Ishikawa (cell line): ENCODE results near the gene PRKAB1.
A peak's percentile ranks its signal among the peaks of the same experiment; 100 is the strongest.

Experiments
- CEBPB ChIP-seq: IDR thresholded peaks from 2 replicates; pipeline ENCODE4 v1.6.1; 2012
- CREB1 ChIP-seq: IDR thresholded peaks from 2 replicates; pipeline ENCODE4 v1.6.1; 2012; ENCODE audit warnings: low read depth
- EGR1 ChIP-seq: IDR thresholded peaks from 2 replicates; pipeline ENCODE4 v1.6.1; 2012
- EP300 ChIP-seq: IDR thresholded peaks from 2 replicates; pipeline ENCODE4 v1.6.1; 2012; ENCODE audit warnings: borderline replicate concordance
- FOXM1 ChIP-seq: IDR thresholded peaks from 2 replicates; pipeline ENCODE4 v1.6.1; 2012; ENCODE audit warnings: low read depth, borderline replicate concordance
- NFIC ChIP-seq: IDR thresholded peaks from 2 replicates; pipeline ENCODE4 v1.6.1; 2012
- RAD21 ChIP-seq: IDR thresholded peaks from 2 replicates; pipeline ENCODE4 v1.6.1; 2012; ENCODE audit warnings: low read depth
- TAF1 ChIP-seq: IDR thresholded peaks from 2 replicates; pipeline ENCODE4 v1.6.1; 2012; ENCODE audit warnings: low read depth, mild to moderate bottlenecking
- TCF12 ChIP-seq: IDR thresholded peaks from 2 replicates; pipeline ENCODE4 v1.6.1; 2012; ENCODE audit warnings: low read depth
- TEAD4 ChIP-seq: IDR thresholded peaks from 2 replicates; pipeline ENCODE4 v1.6.1; 2012
- YY1 ChIP-seq: IDR thresholded peaks from 2 replicates; pipeline ENCODE4 v1.6.1; 2012; ENCODE audit warnings: low read depth
- ZBTB7A ChIP-seq: IDR thresholded peaks from 2 replicates; pipeline ENCODE4 v1.6.1; 2012; ENCODE audit warnings: low read depth
- TF ChIP-seq, protein P1 (sequence below): IDR thresholded peaks from 2 replicates; pipeline ENCODE4 v1.6.1; 2012
- TF ChIP-seq, protein P2 (sequence below): IDR thresholded peaks from 2 replicates; pipeline ENCODE4 v1.6.1; 2012; ENCODE audit warnings: low read depth, mild to moderate bottlenecking
- TF ChIP-seq, protein P3 (sequence below): IDR thresholded peaks from 2 replicates; pipeline ENCODE4 v1.6.1; 2012

PRKAB1 gene

DNA sequence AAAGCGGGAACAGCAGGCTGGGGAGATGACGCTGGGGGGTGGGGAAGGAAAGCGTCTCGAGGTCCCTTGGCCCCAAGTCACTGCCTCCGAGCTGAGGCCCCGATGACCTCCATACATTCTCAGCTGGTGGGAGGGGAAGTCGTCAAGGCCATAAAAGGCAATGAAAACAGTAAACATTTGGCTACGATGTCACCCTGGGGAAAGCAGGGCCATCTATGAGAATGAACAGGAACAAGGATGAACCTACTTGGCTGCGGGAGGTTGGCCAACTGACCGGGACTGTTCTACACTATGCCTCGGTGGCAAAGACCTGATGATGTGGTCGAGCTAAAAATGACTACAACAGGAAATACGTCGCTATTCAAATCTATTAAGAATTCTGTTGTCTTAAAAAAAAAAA lies 19.5 kb downstream of the PRKAB1 start:
- TF ChIP-seq CEBPB, result no peak
- TF ChIP-seq TEAD4, result no peak
- TF ChIP-seq RAD21, result no peak
- TF ChIP-seq, protein P1, sequence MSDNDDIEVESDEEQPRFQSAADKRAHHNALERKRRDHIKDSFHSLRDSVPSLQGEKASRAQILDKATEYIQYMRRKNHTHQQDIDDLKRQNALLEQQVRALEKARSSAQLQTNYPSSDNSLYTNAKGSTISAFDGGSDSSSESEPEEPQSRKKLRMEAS, result no peak
- no peak for TF ChIP-seq ZBTB7A
- TF ChIP-seq TAF1, result no peak
- TF ChIP-seq, protein P2, sequence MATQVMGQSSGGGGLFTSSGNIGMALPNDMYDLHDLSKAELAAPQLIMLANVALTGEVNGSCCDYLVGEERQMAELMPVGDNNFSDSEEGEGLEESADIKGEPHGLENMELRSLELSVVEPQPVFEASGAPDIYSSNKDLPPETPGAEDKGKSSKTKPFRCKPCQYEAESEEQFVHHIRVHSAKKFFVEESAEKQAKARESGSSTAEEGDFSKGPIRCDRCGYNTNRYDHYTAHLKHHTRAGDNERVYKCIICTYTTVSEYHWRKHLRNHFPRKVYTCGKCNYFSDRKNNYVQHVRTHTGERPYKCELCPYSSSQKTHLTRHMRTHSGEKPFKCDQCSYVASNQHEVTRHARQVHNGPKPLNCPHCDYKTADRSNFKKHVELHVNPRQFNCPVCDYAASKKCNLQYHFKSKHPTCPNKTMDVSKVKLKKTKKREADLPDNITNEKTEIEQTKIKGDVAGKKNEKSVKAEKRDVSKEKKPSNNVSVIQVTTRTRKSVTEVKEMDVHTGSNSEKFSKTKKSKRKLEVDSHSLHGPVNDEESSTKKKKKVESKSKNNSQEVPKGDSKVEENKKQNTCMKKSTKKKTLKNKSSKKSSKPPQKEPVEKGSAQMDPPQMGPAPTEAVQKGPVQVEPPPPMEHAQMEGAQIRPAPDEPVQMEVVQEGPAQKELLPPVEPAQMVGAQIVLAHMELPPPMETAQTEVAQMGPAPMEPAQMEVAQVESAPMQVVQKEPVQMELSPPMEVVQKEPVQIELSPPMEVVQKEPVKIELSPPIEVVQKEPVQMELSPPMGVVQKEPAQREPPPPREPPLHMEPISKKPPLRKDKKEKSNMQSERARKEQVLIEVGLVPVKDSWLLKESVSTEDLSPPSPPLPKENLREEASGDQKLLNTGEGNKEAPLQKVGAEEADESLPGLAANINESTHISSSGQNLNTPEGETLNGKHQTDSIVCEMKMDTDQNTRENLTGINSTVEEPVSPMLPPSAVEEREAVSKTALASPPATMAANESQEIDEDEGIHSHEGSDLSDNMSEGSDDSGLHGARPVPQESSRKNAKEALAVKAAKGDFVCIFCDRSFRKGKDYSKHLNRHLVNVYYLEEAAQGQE, result no peak
- no peak for TF ChIP-seq CREB1
- no peak for TF ChIP-seq EGR1
- TF ChIP-seq, protein P3, sequence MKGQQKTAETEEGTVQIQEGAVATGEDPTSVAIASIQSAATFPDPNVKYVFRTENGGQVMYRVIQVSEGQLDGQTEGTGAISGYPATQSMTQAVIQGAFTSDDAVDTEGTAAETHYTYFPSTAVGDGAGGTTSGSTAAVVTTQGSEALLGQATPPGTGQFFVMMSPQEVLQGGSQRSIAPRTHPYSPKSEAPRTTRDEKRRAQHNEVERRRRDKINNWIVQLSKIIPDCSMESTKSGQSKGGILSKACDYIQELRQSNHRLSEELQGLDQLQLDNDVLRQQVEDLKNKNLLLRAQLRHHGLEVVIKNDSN, result no peak
- TF ChIP-seq TCF12, result no peak
- TF ChIP-seq FOXM1, result no peak
- no peak for TF ChIP-seq EP300

DNA sequence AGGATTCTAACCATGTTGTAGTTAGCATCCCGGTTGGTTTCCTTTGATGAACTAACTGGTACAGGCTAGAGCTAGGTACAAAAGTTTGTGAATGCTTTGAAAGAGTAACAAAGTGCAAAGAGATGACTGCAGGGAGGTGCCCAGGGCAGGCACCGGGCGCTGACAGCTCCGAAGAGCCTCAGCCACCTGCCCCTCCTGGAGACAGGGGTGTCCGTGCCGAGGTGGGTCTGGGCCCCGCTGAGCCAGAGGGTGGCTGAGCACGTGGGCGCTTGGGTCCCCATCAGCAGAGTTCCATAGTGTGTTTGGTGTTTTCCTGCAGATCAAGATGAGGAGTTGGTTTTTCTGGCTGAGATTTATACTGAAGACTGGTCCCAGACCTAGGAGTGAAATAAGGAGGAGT lies 19.9 kb downstream of the PRKAB1 start:
- TF ChIP-seq, protein P1, result no peak
- TF ChIP-seq CREB1 (no peak), TEAD4 (no peak)

DNA sequence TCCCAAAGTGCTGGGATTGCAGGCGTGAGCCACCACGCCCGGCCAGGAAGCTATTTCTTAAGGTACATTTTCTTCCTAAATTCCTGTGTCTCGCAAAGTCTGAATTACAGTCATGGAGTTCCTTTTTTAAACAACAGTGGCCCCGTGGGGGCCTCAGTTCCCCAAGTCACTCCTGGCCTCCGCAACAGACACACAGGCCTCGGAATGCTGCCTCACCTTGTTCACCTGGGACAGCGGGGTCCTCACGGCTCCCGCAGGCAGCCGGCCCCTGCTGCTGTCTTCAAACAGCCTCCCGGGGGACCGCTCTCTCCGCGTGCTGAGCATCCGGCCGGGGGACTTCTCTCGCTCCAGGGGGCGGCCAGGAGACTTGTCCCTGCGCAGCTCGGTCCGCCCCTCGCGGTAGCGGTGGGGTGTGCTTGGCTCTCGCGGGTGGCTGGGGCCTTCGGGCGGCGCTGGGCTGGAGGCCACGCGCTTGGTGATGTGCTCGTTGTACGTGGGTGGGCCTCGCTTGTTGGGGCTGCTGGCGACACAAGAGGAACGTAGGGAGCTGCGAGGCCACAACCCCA lies 22.1 kb downstream of the PRKAB1 start:
- TF ChIP-seq CEBPB, result no peak

DNA sequence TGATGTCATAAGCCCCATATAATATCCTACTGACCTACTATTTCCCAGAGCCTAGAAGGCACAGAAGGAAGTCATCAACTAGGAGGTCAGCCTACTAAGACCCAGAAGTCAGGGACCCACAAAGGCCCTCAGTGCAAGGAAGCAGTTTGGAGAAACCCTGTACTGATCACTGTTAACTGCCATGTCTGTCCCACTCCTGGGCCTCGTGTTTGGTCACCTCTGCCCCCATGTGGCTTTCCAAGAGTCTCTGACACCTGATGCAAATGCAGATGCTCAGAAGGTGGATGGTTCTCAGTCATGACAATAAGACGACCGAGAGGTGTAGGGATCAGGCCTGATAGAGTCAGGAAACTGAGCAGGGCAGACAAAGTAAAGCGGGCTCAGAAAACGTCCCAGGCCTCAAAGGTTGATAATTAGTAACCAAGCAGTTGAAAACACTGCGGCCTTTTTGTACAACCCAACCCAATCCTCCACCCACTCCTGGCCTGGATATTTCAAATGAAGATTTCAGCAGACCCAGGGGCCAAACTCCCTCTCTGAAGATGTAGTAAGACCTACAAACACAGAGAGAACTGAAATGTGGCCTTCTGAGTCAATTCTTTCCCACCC lies 23.4 kb downstream of the PRKAB1 start:
- TF ChIP-seq CREB1 (no peak), RAD21 (no peak), EP300 (no peak), TEAD4 (no peak), ZBTB7A (no peak), TCF12 (no peak), YY1 (no peak)
- TF ChIP-seq, protein P1, result no peak

DNA sequence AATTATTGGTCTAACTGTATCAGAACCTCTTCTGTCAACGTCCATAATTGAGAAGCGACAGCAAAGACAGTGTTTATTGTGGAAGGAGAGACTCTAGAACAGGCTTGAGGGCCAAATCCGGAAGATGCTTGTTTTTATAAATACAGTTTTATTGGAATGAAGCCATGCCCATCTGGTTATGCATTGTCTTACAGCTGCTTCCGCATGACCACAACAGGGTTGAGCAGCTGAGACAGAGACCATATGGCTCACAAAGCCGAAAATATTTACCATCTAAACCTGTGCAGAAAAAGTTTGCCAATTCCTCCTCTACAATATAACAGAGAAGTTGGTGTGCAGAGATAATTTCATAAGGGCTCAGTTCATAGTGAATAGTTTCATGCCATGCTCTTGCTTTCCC lies 24.5 kb downstream of the PRKAB1 start:
- TF ChIP-seq TEAD4 (no peak), EGR1 (no peak), CREB1 (no peak), EP300 (no peak), NFIC (no peak), CEBPB (no peak)
- TF ChIP-seq, protein P1, result no peak
- TF ChIP-seq, protein P2, result no peak

DNA sequence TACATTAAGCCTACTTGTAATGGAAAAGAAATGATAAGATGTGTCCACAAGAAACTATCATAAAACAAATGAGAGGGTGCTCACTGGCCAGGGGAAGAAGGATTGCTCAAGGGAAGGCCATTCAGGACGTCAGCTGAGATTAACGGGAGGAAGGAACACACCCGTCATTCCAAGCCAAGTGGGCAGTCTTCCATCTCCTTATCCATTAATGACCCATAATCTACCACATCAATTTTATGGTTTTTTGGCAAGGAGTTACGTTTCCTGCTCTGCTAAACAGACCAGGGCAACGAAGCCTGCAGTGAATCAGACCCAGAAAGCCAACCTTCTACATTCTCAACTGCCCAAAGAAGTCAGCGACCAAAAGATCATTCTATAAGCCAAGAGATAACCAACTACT lies 25.1 kb downstream of the PRKAB1 start:
- peak; percentile 77 for TF ChIP-seq NFIC
- no peak for TF ChIP-seq CREB1

DNA sequence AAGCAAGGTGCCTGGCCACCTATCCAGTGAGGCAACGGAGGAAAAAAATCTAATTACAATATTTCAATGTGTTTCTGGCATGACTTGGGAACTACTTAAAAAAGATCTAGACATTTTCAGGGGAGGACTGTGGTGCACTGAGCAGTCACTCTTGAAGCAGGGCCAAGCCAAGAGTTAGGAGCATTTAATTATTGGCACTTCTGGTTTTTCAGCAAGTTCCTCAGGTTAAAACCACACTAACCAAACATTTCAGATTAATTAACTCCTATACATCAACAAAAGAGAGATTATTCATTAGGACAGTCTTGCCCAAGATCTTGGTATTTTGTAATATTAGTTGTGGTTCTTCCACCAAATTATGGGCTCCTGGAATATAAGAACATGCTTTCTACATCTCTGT lies 25.6 kb downstream of the PRKAB1 start:
- TF ChIP-seq NFIC (no peak), TAF1 (no peak), TEAD4 (no peak), ZBTB7A (no peak), TCF12 (no peak), EP300 (no peak), CREB1 (no peak), EGR1 (no peak)
- TF ChIP-seq, protein P2, result no peak
- TF ChIP-seq, protein P3, result no peak
